ENCODE measurements around the gene GTF3C5. TPM values are rescaled to one million over a fixed set of nuclear protein-coding genes. Genes with fewer than 3 reads are reported as not detected.
A peak's percentile ranks its signal among the peaks of the same experiment; 100 is the strongest.

The GTF3C5 gene
- total and polyA plus RNA-seq, 9 of the 15 experiments (the other 6 are each of a cell fraction or from before 2014, with no cell fraction given) = 3.8 to 118 (median 83.7) TPM

DNA sequence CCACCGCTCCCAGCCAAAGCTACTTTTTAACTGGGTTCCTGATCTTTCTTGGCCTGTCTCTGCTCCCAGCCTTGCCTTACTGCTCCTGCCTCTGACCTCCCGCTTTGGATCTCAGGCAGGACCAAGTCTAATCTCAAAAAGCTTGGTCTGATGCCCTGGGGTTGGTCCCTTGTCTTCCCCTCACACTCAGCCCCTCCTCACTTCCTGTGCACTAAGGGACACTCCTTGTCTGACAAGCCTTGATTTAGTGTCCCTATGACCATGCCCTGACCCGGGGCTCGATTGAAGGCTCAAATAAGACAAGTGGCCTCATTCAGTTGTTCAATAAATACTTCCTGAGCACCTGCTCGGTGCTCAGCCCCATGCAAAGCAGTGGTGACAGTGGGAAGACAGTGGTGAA, 3.7 kb upstream of the GTF3C5 start (continued):
- TF ChIP-seq, protein P1, sequence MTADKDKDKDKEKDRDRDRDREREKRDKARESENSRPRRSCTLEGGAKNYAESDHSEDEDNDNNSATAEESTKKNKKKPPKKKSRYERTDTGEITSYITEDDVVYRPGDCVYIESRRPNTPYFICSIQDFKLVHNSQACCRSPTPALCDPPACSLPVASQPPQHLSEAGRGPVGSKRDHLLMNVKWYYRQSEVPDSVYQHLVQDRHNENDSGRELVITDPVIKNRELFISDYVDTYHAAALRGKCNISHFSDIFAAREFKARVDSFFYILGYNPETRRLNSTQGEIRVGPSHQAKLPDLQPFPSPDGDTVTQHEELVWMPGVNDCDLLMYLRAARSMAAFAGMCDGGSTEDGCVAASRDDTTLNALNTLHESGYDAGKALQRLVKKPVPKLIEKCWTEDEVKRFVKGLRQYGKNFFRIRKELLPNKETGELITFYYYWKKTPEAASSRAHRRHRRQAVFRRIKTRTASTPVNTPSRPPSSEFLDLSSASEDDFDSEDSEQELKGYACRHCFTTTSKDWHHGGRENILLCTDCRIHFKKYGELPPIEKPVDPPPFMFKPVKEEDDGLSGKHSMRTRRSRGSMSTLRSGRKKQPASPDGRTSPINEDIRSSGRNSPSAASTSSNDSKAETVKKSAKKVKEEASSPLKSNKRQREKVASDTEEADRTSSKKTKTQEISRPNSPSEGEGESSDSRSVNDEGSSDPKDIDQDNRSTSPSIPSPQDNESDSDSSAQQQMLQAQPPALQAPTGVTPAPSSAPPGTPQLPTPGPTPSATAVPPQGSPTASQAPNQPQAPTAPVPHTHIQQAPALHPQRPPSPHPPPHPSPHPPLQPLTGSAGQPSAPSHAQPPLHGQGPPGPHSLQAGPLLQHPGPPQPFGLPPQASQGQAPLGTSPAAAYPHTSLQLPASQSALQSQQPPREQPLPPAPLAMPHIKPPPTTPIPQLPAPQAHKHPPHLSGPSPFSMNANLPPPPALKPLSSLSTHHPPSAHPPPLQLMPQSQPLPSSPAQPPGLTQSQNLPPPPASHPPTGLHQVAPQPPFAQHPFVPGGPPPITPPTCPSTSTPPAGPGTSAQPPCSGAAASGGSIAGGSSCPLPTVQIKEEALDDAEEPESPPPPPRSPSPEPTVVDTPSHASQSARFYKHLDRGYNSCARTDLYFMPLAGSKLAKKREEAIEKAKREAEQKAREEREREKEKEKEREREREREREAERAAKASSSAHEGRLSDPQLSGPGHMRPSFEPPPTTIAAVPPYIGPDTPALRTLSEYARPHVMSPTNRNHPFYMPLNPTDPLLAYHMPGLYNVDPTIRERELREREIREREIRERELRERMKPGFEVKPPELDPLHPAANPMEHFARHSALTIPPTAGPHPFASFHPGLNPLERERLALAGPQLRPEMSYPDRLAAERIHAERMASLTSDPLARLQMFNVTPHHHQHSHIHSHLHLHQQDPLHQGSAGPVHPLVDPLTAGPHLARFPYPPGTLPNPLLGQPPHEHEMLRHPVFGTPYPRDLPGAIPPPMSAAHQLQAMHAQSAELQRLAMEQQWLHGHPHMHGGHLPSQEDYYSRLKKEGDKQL (CRISPR knock-in tag; IDR thresholded peaks at IDR 0.05; ENCODE audit: borderline replicate concordance) = no peak
- TF ChIP-seq DDX20 (tag; IDR thresholded peaks at IDR 0.05; ENCODE audit: low read depth) (no peak), SETDB1 (IDR thresholded peaks at IDR 0.05; ENCODE audit: low read length) (no peak), ZNF707 (CRISPR knock-in tag; conservative IDR thresholded peaks at IDR 0.05) (no peak), CBFA2T3 (IDR thresholded peaks at IDR 0.05) (peak; percentile 65), BCOR (IDR thresholded peaks at IDR 0.05) (no peak), ZSCAN32 (CRISPR knock-in tag; IDR thresholded peaks at IDR 0.05) (no peak), POLR2AphosphoS5 (IDR thresholded peaks at IDR 0.05; ENCODE audit: control insufficient read depth, insufficient read depth, low read depth, low read length) (no peak), CXXC5 (CRISPR knock-in tag; IDR thresholded peaks at IDR 0.05) (no peak), MTF1 (CRISPR knock-in tag; IDR thresholded peaks at IDR 0.05; ENCODE audit: borderline replicate concordance) (no peak), EHMT2 (IDR thresholded peaks at IDR 0.05) (no peak), NFYB (IDR thresholded peaks at IDR 0.05; ENCODE audit: extremely low read depth, insufficient read length) (no peak), NR2C1 (IDR thresholded peaks at IDR 0.05) (no peak), NR2C1 (tag; IDR thresholded peaks at IDR 0.05) (no peak), SUPT5H (IDR thresholded peaks at IDR 0.05) (0 out of 2 replicates have a peak, but pooled peaks have one; percentile 48), POLR2B (IDR thresholded peaks at IDR 0.05; ENCODE audit: low read depth, partially characterized antibody) (peak; percentile 15)
- TF ChIP-seq, protein P2, sequence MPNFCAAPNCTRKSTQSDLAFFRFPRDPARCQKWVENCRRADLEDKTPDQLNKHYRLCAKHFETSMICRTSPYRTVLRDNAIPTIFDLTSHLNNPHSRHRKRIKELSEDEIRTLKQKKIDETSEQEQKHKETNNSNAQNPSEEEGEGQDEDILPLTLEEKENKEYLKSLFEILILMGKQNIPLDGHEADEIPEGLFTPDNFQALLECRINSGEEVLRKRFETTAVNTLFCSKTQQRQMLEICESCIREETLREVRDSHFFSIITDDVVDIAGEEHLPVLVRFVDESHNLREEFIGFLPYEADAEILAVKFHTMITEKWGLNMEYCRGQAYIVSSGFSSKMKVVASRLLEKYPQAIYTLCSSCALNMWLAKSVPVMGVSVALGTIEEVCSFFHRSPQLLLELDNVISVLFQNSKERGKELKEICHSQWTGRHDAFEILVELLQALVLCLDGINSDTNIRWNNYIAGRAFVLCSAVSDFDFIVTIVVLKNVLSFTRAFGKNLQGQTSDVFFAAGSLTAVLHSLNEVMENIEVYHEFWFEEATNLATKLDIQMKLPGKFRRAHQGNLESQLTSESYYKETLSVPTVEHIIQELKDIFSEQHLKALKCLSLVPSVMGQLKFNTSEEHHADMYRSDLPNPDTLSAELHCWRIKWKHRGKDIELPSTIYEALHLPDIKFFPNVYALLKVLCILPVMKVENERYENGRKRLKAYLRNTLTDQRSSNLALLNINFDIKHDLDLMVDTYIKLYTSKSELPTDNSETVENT (CRISPR knock-in tag; IDR thresholded peaks at IDR 0.05) = no peak
- TF ChIP-seq, protein P3, sequence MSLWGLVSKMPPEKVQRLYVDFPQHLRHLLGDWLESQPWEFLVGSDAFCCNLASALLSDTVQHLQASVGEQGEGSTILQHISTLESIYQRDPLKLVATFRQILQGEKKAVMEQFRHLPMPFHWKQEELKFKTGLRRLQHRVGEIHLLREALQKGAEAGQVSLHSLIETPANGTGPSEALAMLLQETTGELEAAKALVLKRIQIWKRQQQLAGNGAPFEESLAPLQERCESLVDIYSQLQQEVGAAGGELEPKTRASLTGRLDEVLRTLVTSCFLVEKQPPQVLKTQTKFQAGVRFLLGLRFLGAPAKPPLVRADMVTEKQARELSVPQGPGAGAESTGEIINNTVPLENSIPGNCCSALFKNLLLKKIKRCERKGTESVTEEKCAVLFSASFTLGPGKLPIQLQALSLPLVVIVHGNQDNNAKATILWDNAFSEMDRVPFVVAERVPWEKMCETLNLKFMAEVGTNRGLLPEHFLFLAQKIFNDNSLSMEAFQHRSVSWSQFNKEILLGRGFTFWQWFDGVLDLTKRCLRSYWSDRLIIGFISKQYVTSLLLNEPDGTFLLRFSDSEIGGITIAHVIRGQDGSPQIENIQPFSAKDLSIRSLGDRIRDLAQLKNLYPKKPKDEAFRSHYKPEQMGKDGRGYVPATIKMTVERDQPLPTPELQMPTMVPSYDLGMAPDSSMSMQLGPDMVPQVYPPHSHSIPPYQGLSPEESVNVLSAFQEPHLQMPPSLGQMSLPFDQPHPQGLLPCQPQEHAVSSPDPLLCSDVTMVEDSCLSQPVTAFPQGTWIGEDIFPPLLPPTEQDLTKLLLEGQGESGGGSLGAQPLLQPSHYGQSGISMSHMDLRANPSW (CRISPR knock-in tag; IDR thresholded peaks at IDR 0.05) = no peak
- TF ChIP-seq, protein P4, sequence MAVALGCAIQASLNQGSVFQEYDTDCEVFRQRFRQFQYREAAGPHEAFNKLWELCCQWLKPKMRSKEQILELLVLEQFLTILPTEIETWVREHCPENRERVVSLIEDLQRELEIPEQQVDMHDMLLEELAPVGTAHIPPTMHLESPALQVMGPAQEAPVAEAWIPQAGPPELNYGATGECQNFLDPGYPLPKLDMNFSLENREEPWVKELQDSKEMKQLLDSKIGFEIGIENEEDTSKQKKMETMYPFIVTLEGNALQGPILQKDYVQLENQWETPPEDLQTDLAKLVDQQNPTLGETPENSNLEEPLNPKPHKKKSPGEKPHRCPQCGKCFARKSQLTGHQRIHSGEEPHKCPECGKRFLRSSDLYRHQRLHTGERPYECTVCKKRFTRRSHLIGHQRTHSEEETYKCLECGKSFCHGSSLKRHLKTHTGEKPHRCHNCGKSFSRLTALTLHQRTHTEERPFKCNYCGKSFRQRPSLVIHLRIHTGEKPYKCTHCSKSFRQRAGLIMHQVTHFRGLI (CRISPR knock-in tag; IDR thresholded peaks at IDR 0.05) = no peak
